ENCODE measurements around the gene HDAC11. TPM values are rescaled to one million over a fixed set of nuclear protein-coding genes. Genes with fewer than 3 reads are reported as not detected.
"Not testable (repeated sequence)": the region's sequence is repeated elsewhere in the genome, so short reads cannot be mapped to it uniquely, and the experiment has no call there.

Gene HDAC11
- total RNA-seq, 3 donors from 2014 or later = 14.2 to 21.7 (median 14.4) TPM

- DNase-seq (ENCODE audit: low spot score in 2 of 2) = no peak
- no peaks in the 10 kb centered on the region for H3K36me3 ChIP-seq
- intact Hi-C loops (cut with DNase I; ENCODE audit: low total_unique reads) = no loop called here
- H3K4me3 ChIP-seq = no peak overlapping the region
- H3K9me3 ChIP-seq = no peaks in the 10 kb centered on the region
- no peaks in the 10 kb centered on the region for H3K27me3 ChIP-seq
- no peak overlapping the region for H3K27ac ChIP-seq
- TF ChIP-seq POLR2A (IDR thresholded peaks at IDR 0.05) = no peak
- no peak for TF ChIP-seq POLR2AphosphoS5 (IDR thresholded peaks at IDR 0.05)
- TF ChIP-seq CTCF (IDR thresholded peaks at IDR 0.05) = no peak
- H3K4me1 ChIP-seq = peaks cover 0 to 2% of the 10 kb centered on the region in 2 donors
Observed at GRCh38 chr3:13521309-13521708, 41.2 kb downstream of the HDAC11 start.

- H3K36me3 ChIP-seq; H3K4me1 ChIP-seq; H3K9me3 ChIP-seq; DNase-seq (ENCODE audit: low spot score in 2 of 2); H3K27ac ChIP-seq; H3K4me3 ChIP-seq; intact Hi-C loops (cut with DNase I; ENCODE audit: low total_unique reads); H3K27me3 ChIP-seq: not testable (repeated sequence)
Observed at GRCh38 chr3:13521749-13522148, 41.6 kb downstream of the HDAC11 start.

GRCh38 chr3:13522236-13522635 lies 42.1 kb downstream of the HDAC11 start:
- H3K27ac ChIP-seq = no peak overlapping the region
- no peaks in the 10 kb centered on the region for H3K36me3 ChIP-seq
- TF ChIP-seq POLR2A (IDR thresholded peaks at IDR 0.05) (no peak), POLR2AphosphoS5 (IDR thresholded peaks at IDR 0.05) (no peak), CTCF (IDR thresholded peaks at IDR 0.05) (no peak)
- H3K4me3 ChIP-seq = no peak overlapping the region
- intact Hi-C loops (cut with DNase I; ENCODE audit: low total_unique reads) = no loop called here
- H3K9me3 ChIP-seq = no peaks in the 10 kb centered on the region
- DNase-seq (ENCODE audit: low spot score in 2 of 2) = no peak
- no peaks in the 10 kb centered on the region for H3K27me3 ChIP-seq
- peaks cover 0 to 5% of the 10 kb centered on the region in 2 donors for H3K4me1 ChIP-seq

GRCh38 chr3:13524979-13525669 lies 45.0 kb downstream of the HDAC11 start:
- no peaks in the 10 kb centered on the region for H3K27me3 ChIP-seq
- peak overlapping the region; percentile 54 to 86 for H3K27ac ChIP-seq
- DNase-seq (ENCODE audit: low spot score in 2 of 2) = no peak
- H3K4me3 ChIP-seq = no peak overlapping the region
- no peaks in the 10 kb centered on the region for H3K9me3 ChIP-seq
- peaks cover 0 to 5% of the 10 kb centered on the region in 2 donors for H3K4me1 ChIP-seq
- TF ChIP-seq CTCF (IDR thresholded peaks at IDR 0.05) (no peak), POLR2AphosphoS5 (IDR thresholded peaks at IDR 0.05) (no peak), POLR2A (IDR thresholded peaks at IDR 0.05) (no peak)
- intact Hi-C loops (cut with DNase I; ENCODE audit: low total_unique reads) = no loop called here
- H3K36me3 ChIP-seq = no peaks in the 10 kb centered on the region

- Histone ChIP-seq H3K9me3 (no peaks in the 10 kb centered on the region), H3K4me3 (peak overlapping the region in 1 of 3 donors; percentile 33), H3K36me3 (no peaks in the 10 kb centered on the region), H3K4me1 (peaks cover 0 to 5% of the 10 kb centered on the region in 2 donors), H3K27ac (peak overlapping the region; percentile 87 to 97), H3K27me3 (no peaks in the 10 kb centered on the region)
- peak in 1 of 2 donors; percentile 80 for DNase-seq (ENCODE audit: low spot score in 2 of 2)
- TF ChIP-seq POLR2AphosphoS5 (IDR thresholded peaks at IDR 0.05) = peak in 1 of 3 donors; percentile 15
- no peak for TF ChIP-seq POLR2A (IDR thresholded peaks at IDR 0.05)
- intact Hi-C loops (cut with DNase I; ENCODE audit: low total_unique reads) = no loop called here
Observed at GRCh38 chr3:13525827-13526625, 45.9 kb downstream of the HDAC11 start.

GRCh38 chr3:13526626-13526949 lies 46.5 kb downstream of the HDAC11 start:
- Histone ChIP-seq H3K27ac (peak overlapping the region; percentile 87 to 97), H3K4me1 (peaks cover 0 to 5% of the 10 kb centered on the region in 2 donors), H3K27me3 (no peaks in the 10 kb centered on the region), H3K4me3 (peak overlapping the region in 1 of 3 donors; percentile 33), H3K9me3 (no peaks in the 10 kb centered on the region), H3K36me3 (no peaks in the 10 kb centered on the region)
- TF ChIP-seq CTCF (IDR thresholded peaks at IDR 0.05) (no peak), POLR2A (IDR thresholded peaks at IDR 0.05) (no peak), POLR2AphosphoS5 (IDR thresholded peaks at IDR 0.05) (no peak)
- intact Hi-C loops (cut with DNase I; ENCODE audit: low total_unique reads) = no loop called here
- no peak for DNase-seq (ENCODE audit: low spot score in 2 of 2)
